Measurements from ENCODE around the gene HAL. TPM values are rescaled to one million over a fixed set of nuclear protein-coding genes. Genes with fewer than 3 reads are reported as not detected.

Gene HAL
- total RNA-seq, 1 experiment from 2014 or later = 0.39 TPM

DNA sequence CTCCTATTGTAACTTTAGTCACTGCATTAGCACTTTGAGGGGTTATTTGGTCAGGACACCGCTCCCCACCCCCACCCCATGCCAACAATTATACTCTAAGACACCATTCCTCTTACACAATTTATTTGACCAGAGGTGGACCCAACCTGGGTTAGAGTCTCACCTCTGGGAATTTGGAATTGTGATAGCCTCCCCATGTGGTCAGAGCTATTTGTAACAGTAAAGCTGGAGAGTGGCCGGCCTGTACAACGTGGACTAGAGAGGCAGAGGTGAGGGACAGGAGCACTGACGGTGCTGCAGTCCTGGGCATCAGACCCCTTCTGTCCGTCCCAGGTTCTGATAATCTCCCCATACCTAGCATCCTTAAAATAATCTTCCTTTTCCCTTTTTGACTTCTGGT is 3.3 kb upstream of the HAL start:
- Mint-ChIP-seq H3K36me3 (peaks cover 22% of the 10 kb centered on the region), H3K27me3 (ENCODE audit: low read depth) (no peaks in the 10 kb centered on the region), H3K9me3 (no peaks in the 10 kb centered on the region), H3K4me3 (no peak overlapping the region), H3K27ac (no peak overlapping the region), H3K4me1 (peaks cover 6% of the 10 kb centered on the region)
- no peak for ATAC-seq
- TF ChIP-seq ZNF532 (CRISPR knock-in tag; IDR thresholded peaks at IDR 0.05; ENCODE audit: borderline replicate concordance) (no peak), ZNF138 (CRISPR knock-in tag; conservative IDR thresholded peaks at IDR 0.05) (no peak), E2F5 (CRISPR knock-in tag; IDR thresholded peaks at IDR 0.05) (no peak), ZNF263 (CRISPR knock-in tag; IDR thresholded peaks at IDR 0.05; ENCODE audit: low read depth) (no peak), FOXK1 (CRISPR knock-in tag; IDR thresholded peaks at IDR 0.05) (no peak), NR3C1 (CRISPR knock-in tag; conservative IDR thresholded peaks at IDR 0.05; ENCODE audit: low read depth) (no peak), CBFB (CRISPR knock-in tag; IDR thresholded peaks at IDR 0.05; ENCODE audit: low read depth) (no peak), GRHL2 (CRISPR knock-in tag; IDR thresholded peaks at IDR 0.05; ENCODE audit: insufficient replicate concordance, severe bottlenecking) (no peak), NR2C2 (CRISPR knock-in tag; IDR thresholded peaks at IDR 0.05) (no peak), IRF2 (CRISPR knock-in tag; IDR thresholded peaks at IDR 0.05; ENCODE audit: borderline replicate concordance, low read depth) (no peak), TP53 (CRISPR knock-in tag; IDR thresholded peaks at IDR 0.05) (no peak), ZNF423 (CRISPR knock-in tag; IDR thresholded peaks at IDR 0.05) (no peak), ATF6 (CRISPR knock-in tag; IDR thresholded peaks at IDR 0.05) (no peak)
- TF ChIP-seq, protein P1, sequence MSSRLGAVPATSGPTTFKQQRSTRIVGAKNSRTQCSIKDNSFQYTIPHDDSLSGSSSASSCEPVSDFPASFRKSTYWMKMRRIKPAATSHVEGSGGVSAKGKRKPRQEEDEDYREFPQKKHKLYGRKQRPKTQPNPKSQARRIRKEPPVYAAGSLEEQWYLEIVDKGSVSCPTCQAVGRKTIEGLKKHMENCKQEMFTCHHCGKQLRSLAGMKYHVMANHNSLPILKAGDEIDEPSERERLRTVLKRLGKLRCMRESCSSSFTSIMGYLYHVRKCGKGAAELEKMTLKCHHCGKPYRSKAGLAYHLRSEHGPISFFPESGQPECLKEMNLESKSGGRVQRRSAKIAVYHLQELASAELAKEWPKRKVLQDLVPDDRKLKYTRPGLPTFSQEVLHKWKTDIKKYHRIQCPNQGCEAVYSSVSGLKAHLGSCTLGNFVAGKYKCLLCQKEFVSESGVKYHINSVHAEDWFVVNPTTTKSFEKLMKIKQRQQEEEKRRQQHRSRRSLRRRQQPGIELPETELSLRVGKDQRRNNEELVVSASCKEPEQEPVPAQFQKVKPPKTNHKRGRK (CRISPR knock-in tag; IDR thresholded peaks at IDR 0.05; ENCODE audit: borderline replicate concordance) = no peak
- TF ChIP-seq, protein P2, sequence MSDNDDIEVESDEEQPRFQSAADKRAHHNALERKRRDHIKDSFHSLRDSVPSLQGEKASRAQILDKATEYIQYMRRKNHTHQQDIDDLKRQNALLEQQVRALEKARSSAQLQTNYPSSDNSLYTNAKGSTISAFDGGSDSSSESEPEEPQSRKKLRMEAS (CRISPR knock-in tag; IDR thresholded peaks at IDR 0.05) = no peak
- TF ChIP-seq, protein P3, sequence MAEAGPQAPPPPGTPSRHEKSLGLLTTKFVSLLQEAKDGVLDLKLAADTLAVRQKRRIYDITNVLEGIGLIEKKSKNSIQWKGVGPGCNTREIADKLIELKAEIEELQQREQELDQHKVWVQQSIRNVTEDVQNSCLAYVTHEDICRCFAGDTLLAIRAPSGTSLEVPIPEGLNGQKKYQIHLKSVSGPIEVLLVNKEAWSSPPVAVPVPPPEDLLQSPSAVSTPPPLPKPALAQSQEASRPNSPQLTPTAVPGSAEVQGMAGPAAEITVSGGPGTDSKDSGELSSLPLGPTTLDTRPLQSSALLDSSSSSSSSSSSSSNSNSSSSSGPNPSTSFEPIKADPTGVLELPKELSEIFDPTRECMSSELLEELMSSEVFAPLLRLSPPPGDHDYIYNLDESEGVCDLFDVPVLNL (CRISPR knock-in tag; IDR thresholded peaks at IDR 0.05; ENCODE audit: borderline replicate concordance, low read depth) = no peak
- POLR2A ChIA-PET = interaction anchor here (0.7 kb wide), 1 partner anchor 173 kb away, joined by 3 read pairs; no protein-coding TSS in a partner anchor
- CTCF ChIA-PET = interaction anchor here (0.6 to 4.3 kb wide), 12 partner anchors 11 to 517 kb away, joined by 3 to 66 read pairs (median 12); partner anchors contain the start of genes AMDHD1 and CCDC38
- DNase-seq (ENCODE audit: low spot score) = no peak

Measured in WTC11 (cell line).